Esophagus muscularis mucosa (tissue), 4 donors: ENCODE measurements around the gene PPP1R12B.

Source experiments
- EP300 ChIP-seq: sonication (generic); formaldehyde crosslinking; IDR thresholded peaks from one replicate; pipeline ENCODE4 v1.6.1; 2017; ENCODE audit warnings: antibody characterized with exemption
- POLR2A ChIP-seq: fragments of 450-650 bp; IDR thresholded peaks from one replicate; pipeline ENCODE4 v1.6.1; 2017; ENCODE audit warnings: antibody characterized with exemption, moderate library complexity, mild to moderate bottlenecking, low read depth
- POLR2AphosphoS5 ChIP-seq, 2 donors: sonication (generic); formaldehyde crosslinking; IDR thresholded peaks; one replicate each; pipeline ENCODE4 v1.6.1; 2017; ENCODE audit warnings: antibody characterized with exemption in 2 of 2
- TF ChIP-seq, protein P1 (sequence below), 3 experiments: fragments of 200-600 bp in 2 of 3; fragments of 450-650 bp in 1 of 3; sonication (generic) in 2 of 3; IDR thresholded peaks; one replicate each; pipeline ENCODE4 v1.5.1; 2017 to 2019; ENCODE audit warnings: antibody characterized with exemption in 3 of 3, mild to moderate bottlenecking in 2 of 3, moderate library complexity in 1 of 3

DNA sequence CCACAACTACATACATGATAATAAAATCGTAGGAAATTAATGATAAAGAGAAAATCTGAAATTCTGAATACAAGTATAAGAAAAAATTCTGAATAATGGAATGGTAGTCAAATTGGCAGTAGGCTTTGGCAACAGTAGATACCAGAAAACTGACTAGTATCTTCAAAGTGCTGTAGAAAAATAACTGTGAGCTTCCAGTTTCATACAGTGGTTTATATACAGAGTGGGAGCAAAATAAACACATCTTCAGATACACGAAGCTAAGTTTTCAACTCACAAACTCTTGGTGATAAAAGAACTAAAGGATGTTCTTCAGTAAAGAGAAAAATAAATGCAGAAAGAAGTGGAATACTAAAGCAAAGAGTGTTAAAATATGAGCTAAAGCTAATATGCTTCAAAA lies 173.4 kb downstream of the PPP1R12B start:
- TF ChIP-seq, protein P1, sequence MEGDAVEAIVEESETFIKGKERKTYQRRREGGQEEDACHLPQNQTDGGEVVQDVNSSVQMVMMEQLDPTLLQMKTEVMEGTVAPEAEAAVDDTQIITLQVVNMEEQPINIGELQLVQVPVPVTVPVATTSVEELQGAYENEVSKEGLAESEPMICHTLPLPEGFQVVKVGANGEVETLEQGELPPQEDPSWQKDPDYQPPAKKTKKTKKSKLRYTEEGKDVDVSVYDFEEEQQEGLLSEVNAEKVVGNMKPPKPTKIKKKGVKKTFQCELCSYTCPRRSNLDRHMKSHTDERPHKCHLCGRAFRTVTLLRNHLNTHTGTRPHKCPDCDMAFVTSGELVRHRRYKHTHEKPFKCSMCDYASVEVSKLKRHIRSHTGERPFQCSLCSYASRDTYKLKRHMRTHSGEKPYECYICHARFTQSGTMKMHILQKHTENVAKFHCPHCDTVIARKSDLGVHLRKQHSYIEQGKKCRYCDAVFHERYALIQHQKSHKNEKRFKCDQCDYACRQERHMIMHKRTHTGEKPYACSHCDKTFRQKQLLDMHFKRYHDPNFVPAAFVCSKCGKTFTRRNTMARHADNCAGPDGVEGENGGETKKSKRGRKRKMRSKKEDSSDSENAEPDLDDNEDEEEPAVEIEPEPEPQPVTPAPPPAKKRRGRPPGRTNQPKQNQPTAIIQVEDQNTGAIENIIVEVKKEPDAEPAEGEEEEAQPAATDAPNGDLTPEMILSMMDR (IDR thresholded peaks at IDR 0.05): no peak
- TF ChIP-seq POLR2A: no peak
- no peak for TF ChIP-seq EP300
- no peak for TF ChIP-seq POLR2AphosphoS5 (IDR thresholded peaks at IDR 0.05)
